Gastrocnemius medialis (tissue), 4 donors: ENCODE measurements around the gene ZAR1L. TPM values are rescaled to one million over a fixed set of nuclear protein-coding genes. Genes with fewer than 3 reads are reported as not detected.

Experiments used
- ATAC-seq, 2 donors: fragments of 150-250 bp; one replicate each; pipeline ENCODE4 v1.9.1; 2016
- DNase-seq, 2 donors: peaks; one replicate each; pipeline ENCODE4 v3.0.0-alpha.2; 2019
- H3K27ac ChIP-seq, 4 donors: fragments of 200-600 bp; sonication (generic); 1 replicate in 1 of 4; 2 replicates in 3 of 4; pipeline ENCODE4 v1.5.1; 2016 to 2018; ENCODE audit warnings: mild to moderate bottlenecking in 2 of 4, moderate library complexity in 1 of 4
- H3K27me3 ChIP-seq, 3 donors: fragments of 200-600 bp; sonication (generic) in 2 of 3; 1 replicate in 1 of 3; 2 replicates in 2 of 3; pipeline versions ENCODE4 v1.5.1 to v1.6.0; 2016 to 2019; ENCODE audit warnings: mild to moderate bottlenecking in 1 of 3, moderate library complexity in 1 of 3
- H3K36me3 ChIP-seq, 2 donors: fragments of 200-600 bp; sonication (generic) in 1 of 2; one replicate each; pipeline ENCODE4 v1.5.1; 2017 to 2018
- H3K4me1 ChIP-seq, 2 donors: fragments of 200-600 bp; sonication (generic) in 1 of 2; one replicate each; pipeline ENCODE4 v1.5.1; 2016 to 2017; ENCODE audit warnings: mild to moderate bottlenecking in 2 of 2
- H3K4me3 ChIP-seq, 4 donors: fragments of 200-600 bp; sonication (generic) in 3 of 4; 1 replicate in 1 of 4; 2 replicates in 3 of 4; pipeline ENCODE4 v1.5.1; 2016 to 2019; ENCODE audit warnings: mild to moderate bottlenecking in 2 of 4
- H3K9me3 ChIP-seq, 3 donors: fragments of 200-600 bp; sonication (generic) in 2 of 3; 1 replicate in 1 of 3; 2 replicates in 2 of 3; pipeline ENCODE4 v1.5.1; 2016 to 2019
- CTCF ChIP-seq, 5 experiments: fragments of 450-650 bp in 3 of 5; fragments of 200-600 bp in 2 of 5; sonication (generic) in 2 of 5; IDR thresholded peaks in 4 of 5; conservative IDR thresholded peaks in 1 of 5; 1 replicate in 4 of 5; 2 replicates in 1 of 5; pipeline ENCODE4 v1.5.1; 2016 to 2019; ENCODE audit warnings: antibody characterized with exemption in 5 of 5, mild to moderate bottlenecking in 3 of 5, moderate library complexity in 3 of 5
- POLR2A ChIP-seq, 2 donors: fragments of 450-650 bp; IDR thresholded peaks; one replicate each; pipeline ENCODE4 v1.6.1; 2017; ENCODE audit warnings: antibody characterized with exemption in 2 of 2, mild to moderate bottlenecking in 2 of 2, moderate library complexity in 2 of 2
- in situ Hi-C, 4 donors: fragments of 200-750 bp; cut with MboI; loops; one replicate each; pipeline versions ENCODE4 v1.15.0 to v1.8.0; 2017; ENCODE audit warnings: low sequenced_read_pairs in 4 of 4
- intact Hi-C: fragments of 100-400 bp; cut with DNase I; formaldehyde crosslinking; loops from one replicate; pipeline ENCODE4 v1.15.1; 2023; ENCODE audit warnings: low total_unique reads
- total RNA-seq, 4 donors: library from RNA; depleted of rRNA; stranded (reverse); fragments of >200 nt; gene quantifications; one replicate each; pipeline versions ENCODE4 v1.1.0 to v1.2.3, GENCODE V29; 2016

Gene ZAR1L
- total RNA-seq, 4 donors from 2014 or later: not detected

GRCh38 chr13:32254916-32255723 lies 60.0 kb downstream of the ZAR1L start:
- in situ Hi-C loops: no loop called here
- intact Hi-C loops: no loop called here
- Histone ChIP-seq H3K27ac (peak overlapping the region; percentile 65 to 80 (median 76)), H3K4me3 (peak overlapping the region in 3 of 4 donors; percentile 24 to 45 (median 36)), H3K36me3 (peaks cover 0 to 3% of the 10 kb centered on the region in 2 donors), H3K4me1 (peaks cover 16 to 29% of the 10 kb centered on the region in 2 donors), H3K9me3 (no peaks in the 10 kb centered on the region), H3K27me3 (no peaks in the 10 kb centered on the region)
- TF ChIP-seq CTCF (IDR thresholded peaks at IDR 0.05 in 4 of 5, conservative IDR thresholded peaks at IDR 0.05 in 1 of 5) (no peak), POLR2A (IDR thresholded peaks at IDR 0.05) (peak in 1 of 2 donors; percentile 8)
- DNase-seq: no peak
- ATAC-seq: no peak

DNA sequence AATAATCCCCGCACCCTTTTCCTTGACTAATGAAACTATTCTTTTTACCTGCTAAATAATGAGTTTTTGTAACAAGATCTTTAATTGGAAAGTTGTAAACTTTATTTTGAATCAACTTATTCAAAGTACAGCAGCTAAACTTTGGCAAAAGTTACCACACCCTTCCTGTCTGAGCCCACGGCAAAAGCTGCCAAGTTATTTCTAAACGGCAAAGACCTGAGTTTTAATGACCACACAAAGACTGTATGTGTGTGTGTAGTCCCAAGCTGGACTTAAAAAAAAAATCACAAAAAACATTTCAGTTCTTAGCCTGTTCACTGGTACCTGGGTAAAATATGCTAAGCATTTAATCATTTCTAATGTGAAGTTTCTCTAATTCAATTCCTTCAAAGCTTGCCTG lies 60.7 kb downstream of the ZAR1L start:
- Histone ChIP-seq H3K4me3 (peak overlapping the region; percentile 24 to 45 (median 35)), H3K4me1 (peaks cover 16 to 29% of the 10 kb centered on the region in 2 donors), H3K9me3 (no peaks in the 10 kb centered on the region), H3K27ac (peak overlapping the region; percentile 65 to 80 (median 76)), H3K36me3 (peaks cover 0 to 10% of the 10 kb centered on the region in 2 donors), H3K27me3 (no peaks in the 10 kb centered on the region)
- DNase-seq (no peak), ATAC-seq (no peak)
- TF ChIP-seq CTCF (IDR thresholded peaks at IDR 0.05 in 4 of 5, conservative IDR thresholded peaks at IDR 0.05 in 1 of 5) (no peak), POLR2A (IDR thresholded peaks at IDR 0.05) (peak in 1 of 2 donors; percentile 17)
- intact Hi-C loops: no loop called here
- in situ Hi-C loops: no loop called here

GRCh38 chr13:32253911-32254399 lies 61.2 kb downstream of the ZAR1L start:
- H3K4me1 ChIP-seq: peaks cover 16 to 29% of the 10 kb centered on the region in 2 donors
- intact Hi-C loops (no loop called here), in situ Hi-C loops (no loop called here)
- no peaks in the 10 kb centered on the region for H3K9me3 ChIP-seq
- peak overlapping the region; percentile 65 to 80 (median 76) for H3K27ac ChIP-seq
- H3K27me3 ChIP-seq: no peaks in the 10 kb centered on the region
- peak; percentile 57 to 80 for ATAC-seq
- TF ChIP-seq CTCF (IDR thresholded peaks at IDR 0.05 in 4 of 5, conservative IDR thresholded peaks at IDR 0.05 in 1 of 5) (no peak), POLR2A (IDR thresholded peaks at IDR 0.05) (peak; percentile 26 to 68)
- peak overlapping the region; percentile 24 to 45 (median 35) for H3K4me3 ChIP-seq
- no peak for DNase-seq
- peaks cover 0 to 15% of the 10 kb centered on the region in 2 donors for H3K36me3 ChIP-seq

Other genes with a start within 250 kb of the ZAR1L start
- gene BRCA2, start 145 bp upstream of the ZAR1L start, total RNA-seq: under 1 TPM; 0.02 to 0.20 (median 0.12) TPM
- gene N4BP2L1, start 112.8 kb upstream of the ZAR1L start, total RNA-seq: 1 to 10 TPM; 6.5 to 10.0 (median 7.2) TPM
- gene N4BP2L2, start 223.4 kb upstream of the ZAR1L start, total RNA-seq: 100 to 1,000 TPM in 3 of 4 donors, 10 to 100 TPM in 1; 52.2 to 370 (median 176) TPM